Loucy (cell line): ENCODE data around the gene DGKB.

Experiments
- H2AFZ ChIP-seq: fragments of 200-600 bp; sonication (generic); 2 replicates; pipeline ENCODE4 v1.6.0; 2016; ENCODE audit warnings: antibody characterized with exemption, mild to moderate bottlenecking, low read length, moderate library complexity
- H3F3A ChIP-seq: fragments of 200-600 bp; 2 replicates; pipeline ENCODE4 v1.6.0; 2016; ENCODE audit warnings: antibody characterized with exemption, low read depth, mild to moderate bottlenecking
- H3K27me3 ChIP-seq: fragments of 200-600 bp; sonication (generic); 2 replicates; pipeline ENCODE4 v1.6.1; 2014; ENCODE audit warnings: low read length, mild to moderate bottlenecking; ENCODE audit not compliant: insufficient read depth, poor library complexity, severe bottlenecking
- H3K36me3 ChIP-seq: fragments of 200-600 bp; sonication (generic); 2 replicates; pipeline ENCODE4 v1.6.1; 2016; ENCODE audit warnings: low read length; ENCODE audit not compliant: insufficient read depth
- H3K4me1 ChIP-seq: fragments of 200-600 bp; sonication (generic); 2 replicates; pipeline ENCODE4 v1.5.1; 2014; ENCODE audit warnings: low read length, mild to moderate bottlenecking; ENCODE audit not compliant: insufficient read depth, poor library complexity, severe bottlenecking
- H3K4me2 ChIP-seq: fragments of 200-600 bp; sonication (generic); 2 replicates; pipeline ENCODE4 v1.6.0; 2014; ENCODE audit warnings: antibody characterized with exemption, low read length, low read depth, mild to moderate bottlenecking; ENCODE audit not compliant: poor library complexity, severe bottlenecking
- H3K4me3 ChIP-seq: fragments of 200-600 bp; sonication (generic); 2 replicates; pipeline ENCODE4 v1.5.1; 2014; ENCODE audit warnings: low read length, mild to moderate bottlenecking, mixed read lengths; ENCODE audit not compliant: poor library complexity, severe bottlenecking
- H3K79me2 ChIP-seq: fragments of 200-600 bp; sonication (generic); 2 replicates; pipeline ENCODE4 v1.6.1; 2014; ENCODE audit warnings: low read length; ENCODE audit not compliant: insufficient read depth
- H3K9ac ChIP-seq: fragments of 200-600 bp; sonication (generic); 2 replicates; pipeline ENCODE4 v1.6.0; 2014; ENCODE audit warnings: mild to moderate bottlenecking, low read depth, low read length, moderate library complexity; ENCODE audit not compliant: poor library complexity, severe bottlenecking
- H3K9me2 ChIP-seq: fragments of 200-600 bp; sonication (generic); replicated peaks from 2 replicates; pipeline ENCODE4 v1.6.1; 2016; ENCODE audit warnings: low read depth, low read length, mixed read lengths
- H3K9me3 ChIP-seq: fragments of 200-600 bp; sonication (generic); 2 replicates; pipeline ENCODE4 v1.6.1; 2014; ENCODE audit warnings: mild to moderate bottlenecking, antibody characterized with exemption, low read length, low read depth; ENCODE audit not compliant: insufficient read depth
- H4K20me1 ChIP-seq: fragments of 200-600 bp; sonication (generic); 2 replicates; pipeline ENCODE4 v1.6.0; 2014; ENCODE audit warnings: antibody characterized with exemption, low read length, mild to moderate bottlenecking; ENCODE audit not compliant: insufficient read depth, poor library complexity, severe bottlenecking
- EZH2phosphoT487 ChIP-seq: fragments of 200-600 bp; IDR thresholded peaks from 2 replicates; pipeline ENCODE4 v1.6.1; 2018; ENCODE audit warnings: antibody characterized with exemption, mild to moderate bottlenecking, moderate library complexity, borderline replicate concordance
- TF ChIP-seq, protein P1 (sequence below): fragments of 200-600 bp; sonication (generic); conservative IDR thresholded peaks from 2 replicates; pipeline ENCODE4 v1.5.1; 2014; ENCODE audit warnings: mild to moderate bottlenecking, antibody characterized with exemption, low read length

The DGKB gene

DNA sequence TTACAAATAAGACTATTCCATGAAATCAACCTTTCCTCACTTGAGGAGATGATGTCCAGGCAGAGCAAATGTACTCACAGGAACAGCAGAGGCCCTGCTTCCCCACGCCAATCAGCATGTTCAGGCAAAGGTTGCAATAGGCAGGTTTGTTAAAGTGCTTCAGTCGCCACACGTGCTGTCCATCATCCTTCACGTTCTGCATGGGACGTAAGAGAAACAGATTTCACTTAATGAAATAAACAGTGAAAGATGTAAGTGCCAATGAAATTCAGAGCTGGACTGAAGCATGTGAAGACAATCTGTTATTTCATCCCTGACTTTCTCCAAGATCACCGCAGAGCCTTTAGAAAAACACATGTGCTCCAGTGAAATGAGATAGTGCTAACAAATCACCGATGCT lies 217.4 kb downstream of the DGKB start:
- Histone ChIP-seq H4K20me1 (no peaks in the 10 kb centered on the region), H3F3A (no peaks in the 10 kb centered on the region), H3K4me2 (no peak overlapping the region), H3K27me3 (no peaks in the 10 kb centered on the region), H3K4me3 (no peak overlapping the region), H3K9me2 (no peaks in the 10 kb centered on the region), H2AFZ (no peak overlapping the region), H3K9me3 (no peaks in the 10 kb centered on the region), H3K36me3 (no peaks in the 10 kb centered on the region), H3K79me2 (no peaks in the 10 kb centered on the region), H3K4me1 (no peaks in the 10 kb centered on the region), H3K9ac (no peak overlapping the region)
- no peak for TF ChIP-seq EZH2phosphoT487
- TF ChIP-seq, protein P1, sequence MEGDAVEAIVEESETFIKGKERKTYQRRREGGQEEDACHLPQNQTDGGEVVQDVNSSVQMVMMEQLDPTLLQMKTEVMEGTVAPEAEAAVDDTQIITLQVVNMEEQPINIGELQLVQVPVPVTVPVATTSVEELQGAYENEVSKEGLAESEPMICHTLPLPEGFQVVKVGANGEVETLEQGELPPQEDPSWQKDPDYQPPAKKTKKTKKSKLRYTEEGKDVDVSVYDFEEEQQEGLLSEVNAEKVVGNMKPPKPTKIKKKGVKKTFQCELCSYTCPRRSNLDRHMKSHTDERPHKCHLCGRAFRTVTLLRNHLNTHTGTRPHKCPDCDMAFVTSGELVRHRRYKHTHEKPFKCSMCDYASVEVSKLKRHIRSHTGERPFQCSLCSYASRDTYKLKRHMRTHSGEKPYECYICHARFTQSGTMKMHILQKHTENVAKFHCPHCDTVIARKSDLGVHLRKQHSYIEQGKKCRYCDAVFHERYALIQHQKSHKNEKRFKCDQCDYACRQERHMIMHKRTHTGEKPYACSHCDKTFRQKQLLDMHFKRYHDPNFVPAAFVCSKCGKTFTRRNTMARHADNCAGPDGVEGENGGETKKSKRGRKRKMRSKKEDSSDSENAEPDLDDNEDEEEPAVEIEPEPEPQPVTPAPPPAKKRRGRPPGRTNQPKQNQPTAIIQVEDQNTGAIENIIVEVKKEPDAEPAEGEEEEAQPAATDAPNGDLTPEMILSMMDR: no peak

DNA sequence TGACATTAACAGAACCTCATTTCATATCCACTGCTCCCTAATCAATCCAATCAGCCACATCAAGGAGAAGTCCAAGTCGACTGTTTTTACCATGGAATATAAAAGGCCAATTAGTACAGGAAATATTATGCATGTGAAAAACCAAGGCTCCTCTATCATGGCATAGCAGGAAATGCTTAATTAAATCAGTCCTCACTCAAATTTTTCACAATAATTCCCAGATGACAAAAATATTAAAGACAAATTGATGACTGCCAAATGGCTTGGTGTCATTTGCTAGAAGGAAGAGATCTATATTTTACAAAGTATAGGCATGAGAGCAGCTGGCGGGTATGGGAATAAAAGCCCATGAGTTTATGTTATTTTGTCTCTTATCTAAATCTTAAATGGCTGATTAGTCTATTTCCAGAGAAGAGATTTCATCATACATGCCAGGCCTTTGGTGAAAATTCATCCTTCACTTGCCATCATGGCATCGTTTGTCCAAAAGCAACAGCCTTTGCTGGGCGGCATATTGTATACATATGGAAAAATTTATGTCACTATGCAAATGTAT lies 219.6 kb downstream of the DGKB start:
- no peaks in the 10 kb centered on the region for H3K27me3 ChIP-seq
- no peaks in the 10 kb centered on the region for H3K9me3 ChIP-seq
- H2AFZ ChIP-seq: no peak overlapping the region
- no peaks in the 10 kb centered on the region for H4K20me1 ChIP-seq
- H3K79me2 ChIP-seq: no peaks in the 10 kb centered on the region
- no peak overlapping the region for H3K4me2 ChIP-seq
- no peaks in the 10 kb centered on the region for H3K4me1 ChIP-seq
- no peaks in the 10 kb centered on the region for H3K9me2 ChIP-seq
- no peaks in the 10 kb centered on the region for H3K36me3 ChIP-seq
- H3F3A ChIP-seq: no peaks in the 10 kb centered on the region
- no peak for TF ChIP-seq EZH2phosphoT487
- TF ChIP-seq, protein P1: no peak
- no peak overlapping the region for H3K9ac ChIP-seq
- no peak overlapping the region for H3K4me3 ChIP-seq

DNA sequence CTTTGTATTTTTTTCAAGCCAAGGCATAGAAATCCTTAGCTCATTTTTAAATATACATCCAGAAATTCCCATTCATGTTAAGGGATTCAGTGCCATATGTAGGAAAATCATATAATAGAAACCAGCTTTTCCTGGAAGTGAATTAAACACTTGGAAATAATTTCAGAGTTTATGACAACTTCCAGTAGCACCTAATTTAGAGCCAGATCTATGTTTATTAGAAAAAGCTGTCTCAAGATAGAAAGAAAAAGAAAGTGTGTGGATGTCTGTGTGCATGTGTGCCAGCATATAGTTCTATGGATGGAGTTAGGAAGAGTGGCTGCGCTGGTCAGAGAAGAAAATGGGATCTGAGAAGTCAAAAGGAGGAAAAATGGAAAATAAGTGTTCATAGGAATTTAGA lies 225.7 kb downstream of the DGKB start:
- Histone ChIP-seq H3K4me3 (no peak overlapping the region), H3K27me3 (no peaks in the 10 kb centered on the region), H4K20me1 (no peaks in the 10 kb centered on the region), H3K4me1 (no peaks in the 10 kb centered on the region), H3K9me3 (no peaks in the 10 kb centered on the region), H3K9ac (no peak overlapping the region), H3K36me3 (no peaks in the 10 kb centered on the region), H3K79me2 (no peaks in the 10 kb centered on the region), H2AFZ (no peak overlapping the region), H3K4me2 (no peak overlapping the region), H3K9me2 (no peaks in the 10 kb centered on the region), H3F3A (no peaks in the 10 kb centered on the region)
- TF ChIP-seq, protein P1: no peak
- TF ChIP-seq EZH2phosphoT487: no peak
